KG1 (cell line): Measurements from ENCODE around the gene CACNA1C.

Experiments
- DNase-seq: peaks from one replicate; lab custom pipeline; 2025; lab: John Stamatoyannopoulos, UW

CACNA1C gene

GRCh38 chr12:2198542-2198941 is 145.8 kb downstream of the CACNA1C start:
- no peak for DNase-seq

GRCh38 chr12:2205996-2206395 is 153.2 kb downstream of the CACNA1C start:
- DNase-seq = no peak

DNA sequence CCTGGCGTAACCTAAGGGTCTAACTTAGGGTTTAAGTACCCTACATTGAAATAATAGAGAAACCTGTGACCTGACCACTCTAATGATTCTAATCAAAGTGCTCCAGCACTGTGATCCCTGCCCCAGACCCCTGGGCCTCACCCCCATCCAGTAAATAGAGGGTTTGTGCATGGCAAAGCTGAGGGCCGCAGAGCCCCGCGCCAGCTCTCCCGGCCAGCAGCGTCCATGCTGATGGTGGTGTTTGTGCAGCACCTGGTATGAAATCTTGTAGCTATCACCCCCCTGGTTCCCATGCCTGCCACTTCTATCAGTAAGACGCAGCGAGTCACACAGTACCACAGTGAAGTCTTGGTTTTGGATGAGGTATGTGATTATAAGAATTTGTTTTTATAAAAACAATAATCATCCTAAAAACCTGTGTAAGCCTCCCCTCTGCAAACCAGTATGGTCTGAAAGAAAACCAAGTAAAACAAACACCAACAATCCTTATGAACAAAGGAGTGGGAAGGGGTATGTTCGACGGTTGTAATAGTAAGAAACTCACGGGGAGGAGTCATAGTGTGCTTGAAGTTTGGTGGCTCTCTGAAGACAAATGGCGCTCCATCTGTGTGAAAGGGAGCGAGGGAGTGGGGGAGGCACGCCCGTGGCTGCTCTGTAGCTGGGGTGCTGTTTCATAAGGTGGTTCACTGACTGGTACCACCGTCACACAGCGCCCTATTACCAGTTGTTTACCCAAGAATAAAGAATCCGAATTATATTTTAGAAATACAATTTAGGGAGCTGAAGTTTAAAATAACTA is 156.2 kb downstream of the CACNA1C start:
- no peak for DNase-seq

- DNase-seq = no peak
Measured at GRCh38 chr12:2211119-2211518, 158.3 kb downstream of the CACNA1C start.

- no peak for DNase-seq
Measured at GRCh38 chr12:2212537-2212936, 159.8 kb downstream of the CACNA1C start.

GRCh38 chr12:2212971-2213869 is 160.4 kb downstream of the CACNA1C start:
- peak; percentile 38 for DNase-seq

GRCh38 chr12:2214411-2214810 is 161.6 kb downstream of the CACNA1C start:
- no peak for DNase-seq

- DNase-seq = no peak
Measured at GRCh38 chr12:2215709-2216560, 163.1 kb downstream of the CACNA1C start.

DNA sequence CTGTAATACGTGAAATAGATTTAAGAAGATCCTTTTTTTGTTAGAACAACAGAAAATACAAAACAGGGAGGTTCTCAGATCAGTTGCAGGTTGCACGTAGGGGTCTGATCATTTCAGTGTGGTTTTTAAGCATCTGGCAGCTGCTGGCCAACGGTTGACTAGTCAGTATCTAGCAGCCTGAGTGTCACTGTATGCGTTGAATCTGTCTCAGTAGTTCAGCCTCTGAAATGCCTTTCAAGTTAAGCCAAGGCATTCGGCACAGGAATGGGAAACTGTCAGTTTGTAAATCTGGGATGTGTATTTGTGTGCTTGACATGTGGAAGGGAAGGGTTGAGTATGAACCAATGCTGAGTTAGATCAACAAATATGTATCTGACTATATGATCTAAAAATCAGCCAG is 165.9 kb downstream of the CACNA1C start:
- DNase-seq = no peak

DNA sequence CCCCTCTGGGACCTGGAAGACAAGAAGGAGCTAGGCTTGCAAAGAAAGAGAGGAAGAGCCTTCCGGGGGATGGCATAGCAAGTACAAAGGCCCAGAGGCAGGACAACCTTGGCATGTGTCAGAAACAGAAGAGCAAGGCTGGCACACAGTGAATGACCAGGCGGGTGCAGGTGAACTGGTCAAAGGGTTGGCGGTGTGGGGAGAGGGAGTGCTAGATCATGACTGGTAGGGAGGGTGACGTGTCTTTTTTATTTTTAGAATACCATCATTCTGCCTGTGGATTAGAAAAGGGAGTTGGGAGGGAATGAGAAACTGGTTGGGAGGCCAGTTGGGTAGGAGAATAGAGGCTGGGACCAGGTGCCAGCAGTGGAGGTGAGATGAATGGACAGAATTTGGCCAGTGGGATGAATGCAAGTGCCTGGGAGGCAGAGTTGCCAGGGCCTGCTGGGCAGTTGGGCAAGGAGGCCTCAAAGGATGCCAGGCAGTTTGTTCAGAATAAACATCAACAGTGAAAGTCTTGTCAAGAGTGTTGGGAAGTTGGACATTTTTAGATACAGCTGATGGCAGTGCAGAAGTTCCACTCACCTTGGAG is 168.3 kb downstream of the CACNA1C start:
- no peak for DNase-seq

DNA sequence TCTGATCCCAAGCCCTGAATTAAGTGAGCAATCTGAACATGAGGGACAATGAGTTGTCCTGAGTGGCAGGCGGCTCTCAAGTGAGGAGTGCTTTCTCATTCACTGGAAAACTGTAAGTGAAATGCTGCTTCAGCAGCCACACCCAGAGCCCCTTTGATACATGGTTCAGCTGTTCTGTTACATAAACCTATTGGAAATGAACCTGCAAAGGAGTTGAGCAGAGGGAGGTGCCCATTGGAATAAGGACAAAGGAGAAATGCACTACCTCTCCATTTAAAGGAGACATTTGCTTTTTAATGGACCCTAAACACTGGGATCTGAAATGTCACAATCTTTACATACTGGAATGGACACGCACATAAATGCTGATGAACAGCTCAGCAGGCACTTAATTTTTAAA is 169.9 kb downstream of the CACNA1C start:
- DNase-seq = no peak

DNA sequence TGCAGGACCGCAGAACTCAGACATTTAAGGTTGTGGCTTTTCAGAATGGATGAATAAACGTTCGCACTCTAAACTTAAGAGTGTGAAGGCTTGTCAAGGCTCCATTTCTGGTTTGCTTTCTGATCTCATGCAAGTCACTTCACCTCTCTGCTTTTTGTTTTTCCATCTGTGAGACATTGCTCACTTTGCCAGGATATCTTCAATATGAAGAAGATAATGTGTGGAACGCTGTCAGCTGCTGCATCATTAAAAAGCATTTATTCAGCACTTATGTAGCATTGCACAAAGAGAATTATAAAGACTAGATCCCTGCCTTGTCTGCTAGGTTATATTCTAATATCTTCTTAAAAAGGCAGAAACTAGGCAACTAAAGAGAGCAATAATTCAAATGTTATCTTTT is 172.2 kb downstream of the CACNA1C start:
- DNase-seq = no peak

GRCh38 chr12:2225696-2226095 is 172.9 kb downstream of the CACNA1C start:
- DNase-seq = no peak

DNA sequence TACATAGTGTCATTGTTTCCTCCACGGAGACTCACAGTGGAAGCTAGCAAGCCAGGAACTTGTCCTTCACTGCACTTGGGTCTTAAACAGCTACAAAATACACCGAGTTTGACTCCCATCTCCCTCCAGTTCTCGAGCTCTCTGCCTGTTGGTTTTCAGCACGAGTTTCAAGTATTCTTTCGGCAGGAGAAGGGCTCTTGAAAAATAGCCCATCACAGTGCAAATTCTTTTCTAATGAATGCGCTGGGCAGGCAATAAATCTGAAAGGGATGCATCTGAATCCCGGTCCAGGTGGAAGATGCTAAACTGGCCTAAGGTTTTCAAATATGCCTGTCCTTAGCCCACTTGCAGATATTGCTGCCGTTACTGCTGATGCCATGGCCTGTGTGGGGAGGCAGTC is 173.9 kb downstream of the CACNA1C start:
- DNase-seq = no peak

DNA sequence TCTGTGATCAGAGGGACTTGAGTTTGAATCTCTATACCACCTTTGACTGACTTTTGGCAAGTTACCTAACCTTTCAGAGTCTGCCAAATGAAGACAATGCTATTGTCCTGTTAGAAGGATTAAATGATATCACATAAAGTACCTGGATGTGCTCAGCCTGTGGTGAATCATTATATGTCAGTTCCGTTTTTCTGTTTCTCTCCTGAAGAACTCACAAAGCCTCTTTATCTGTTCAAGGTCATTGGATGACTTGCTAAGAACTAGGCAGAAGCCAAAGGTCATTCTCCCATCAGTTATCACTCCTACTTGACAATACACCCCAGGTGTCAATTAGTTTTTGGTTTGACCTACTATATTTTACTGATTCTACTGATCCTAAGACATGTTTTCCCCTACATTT is 174.6 kb downstream of the CACNA1C start:
- DNase-seq = no peak

- no peak for DNase-seq
Measured at GRCh38 chr12:2228535-2228934, 175.7 kb downstream of the CACNA1C start.

- no peak for DNase-seq
Measured at GRCh38 chr12:2229661-2230539, 177.1 kb downstream of the CACNA1C start.

- DNase-seq = no peak
Measured at GRCh38 chr12:2231011-2231595, 178.3 kb downstream of the CACNA1C start.

DNA sequence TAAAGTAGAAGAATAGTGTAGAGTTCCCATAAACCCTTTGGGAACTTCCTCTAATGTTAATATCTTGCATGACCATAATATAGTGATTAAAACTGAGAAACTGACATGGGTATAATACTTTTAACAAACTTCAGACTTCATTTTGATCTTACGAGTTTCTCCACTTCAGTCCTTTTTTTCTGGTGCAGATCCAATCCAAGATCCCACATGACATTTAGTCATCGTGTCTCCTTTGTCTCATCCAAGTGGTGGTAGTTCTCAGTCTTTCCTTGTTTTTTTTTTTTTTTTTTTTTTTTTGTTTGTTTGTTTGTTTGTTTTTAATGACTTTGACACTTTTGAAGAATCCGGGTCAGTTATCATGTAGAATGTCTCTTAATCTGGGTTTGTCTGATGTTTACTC is 179.2 kb downstream of the CACNA1C start:
- DNase-seq = no peak

DNA sequence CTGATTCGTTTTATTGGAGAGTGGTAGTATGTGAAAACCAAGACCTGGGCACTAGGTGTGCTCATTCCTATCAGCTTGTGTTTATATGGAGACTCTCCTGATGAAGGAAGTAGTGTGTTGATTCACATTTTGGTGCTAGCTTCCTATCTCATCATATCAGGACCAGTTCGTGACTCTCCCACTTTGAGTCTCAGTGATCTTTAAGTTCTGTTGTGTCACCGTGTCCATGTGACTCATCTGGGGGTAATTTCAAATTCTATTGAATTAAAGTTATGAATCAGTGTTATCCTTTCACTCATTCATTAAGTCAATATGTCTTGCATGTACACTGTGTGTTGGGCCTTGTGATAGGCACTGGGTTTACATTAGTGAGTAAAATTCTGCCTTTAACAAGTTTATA is 180.2 kb downstream of the CACNA1C start:
- DNase-seq = no peak
